ENCODE results near the gene WDR43. TPM values are rescaled to one million over a fixed set of nuclear protein-coding genes. Genes with fewer than 3 reads are reported as not detected.

WDR43 gene, protein sequence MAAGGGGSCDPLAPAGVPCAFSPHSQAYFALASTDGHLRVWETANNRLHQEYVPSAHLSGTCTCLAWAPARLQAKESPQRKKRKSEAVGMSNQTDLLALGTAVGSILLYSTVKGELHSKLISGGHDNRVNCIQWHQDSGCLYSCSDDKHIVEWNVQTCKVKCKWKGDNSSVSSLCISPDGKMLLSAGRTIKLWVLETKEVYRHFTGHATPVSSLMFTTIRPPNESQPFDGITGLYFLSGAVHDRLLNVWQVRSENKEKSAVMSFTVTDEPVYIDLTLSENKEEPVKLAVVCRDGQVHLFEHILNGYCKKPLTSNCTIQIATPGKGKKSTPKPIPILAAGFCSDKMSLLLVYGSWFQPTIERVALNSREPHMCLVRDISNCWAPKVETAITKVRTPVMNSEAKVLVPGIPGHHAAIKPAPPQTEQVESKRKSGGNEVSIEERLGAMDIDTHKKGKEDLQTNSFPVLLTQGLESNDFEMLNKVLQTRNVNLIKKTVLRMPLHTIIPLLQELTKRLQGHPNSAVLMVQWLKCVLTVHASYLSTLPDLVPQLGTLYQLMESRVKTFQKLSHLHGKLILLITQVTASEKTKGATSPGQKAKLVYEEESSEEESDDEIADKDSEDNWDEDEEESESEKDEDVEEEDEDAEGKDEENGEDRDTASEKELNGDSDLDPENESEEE
- total RNA-seq (49.0 TPM), polyA plus RNA-seq (15.6 TPM)
- long read RNA-seq, donor 1: 0 reads
- long read RNA-seq, donor 2, transcript WDR43-202 (18 exons, 3,533 nt): major isoform, 15 of 78 reads
- long read RNA-seq, donor 2, partial matches to known transcripts: 63 of 78 reads
- long read RNA-seq, donor 2, other reads (novel, unspliced or antisense): 0 of 78 reads
- long read RNA-seq, donor 3, transcript WDR43-202 (18 exons, 3,533 nt): major isoform, 11 of 11 reads
- long read RNA-seq, donor 3, partial matches to known transcripts: 0 of 11 reads
- long read RNA-seq, donor 3, other reads (novel, unspliced or antisense): 0 of 11 reads
- long read RNA-seq, donor 4, transcript WDR43-202 (18 exons, 3,533 nt): major isoform, 6 of 6 reads
- long read RNA-seq, donor 4, partial matches to known transcripts: 0 of 6 reads
- long read RNA-seq, donor 4, other reads (novel, unspliced or antisense): 0 of 6 reads
- long read RNA-seq, donor 5, transcript WDR43-202 (18 exons, 3,533 nt): major isoform, 14 of 41 reads
- long read RNA-seq, donor 5, partial matches to known transcripts: 27 of 41 reads
- long read RNA-seq, donor 5, other reads (novel, unspliced or antisense): 0 of 41 reads
- long read RNA-seq, donor 6, transcript WDR43-202 (18 exons, 3,533 nt): major isoform, 11 of 35 reads
- long read RNA-seq, donor 6, partial matches to known transcripts: 24 of 35 reads
- long read RNA-seq, donor 6, other reads (novel, unspliced or antisense): 0 of 35 reads
- long read RNA-seq, donor 7, transcript WDR43-202 (18 exons, 3,533 nt): major isoform, 7 of 8 reads
- long read RNA-seq, donor 7, partial matches to known transcripts: 0 of 8 reads
- long read RNA-seq, donor 7, other reads (novel, unspliced or antisense): 0 of 8 reads
- long read RNA-seq, donor 8, partial matches to known transcripts: 0 of 1 reads
- long read RNA-seq, donor 8, other reads (novel, unspliced or antisense): 0 of 1 reads
- long read RNA-seq, donor 9, partial matches to known transcripts: 0 of 2 reads
- long read RNA-seq, donor 9, other reads (novel, unspliced or antisense): 0 of 2 reads
- long read RNA-seq, donor 10, partial matches to known transcripts: 0 of 3 reads
- long read RNA-seq, donor 10, other reads (novel, unspliced or antisense): 0 of 3 reads

DNA sequence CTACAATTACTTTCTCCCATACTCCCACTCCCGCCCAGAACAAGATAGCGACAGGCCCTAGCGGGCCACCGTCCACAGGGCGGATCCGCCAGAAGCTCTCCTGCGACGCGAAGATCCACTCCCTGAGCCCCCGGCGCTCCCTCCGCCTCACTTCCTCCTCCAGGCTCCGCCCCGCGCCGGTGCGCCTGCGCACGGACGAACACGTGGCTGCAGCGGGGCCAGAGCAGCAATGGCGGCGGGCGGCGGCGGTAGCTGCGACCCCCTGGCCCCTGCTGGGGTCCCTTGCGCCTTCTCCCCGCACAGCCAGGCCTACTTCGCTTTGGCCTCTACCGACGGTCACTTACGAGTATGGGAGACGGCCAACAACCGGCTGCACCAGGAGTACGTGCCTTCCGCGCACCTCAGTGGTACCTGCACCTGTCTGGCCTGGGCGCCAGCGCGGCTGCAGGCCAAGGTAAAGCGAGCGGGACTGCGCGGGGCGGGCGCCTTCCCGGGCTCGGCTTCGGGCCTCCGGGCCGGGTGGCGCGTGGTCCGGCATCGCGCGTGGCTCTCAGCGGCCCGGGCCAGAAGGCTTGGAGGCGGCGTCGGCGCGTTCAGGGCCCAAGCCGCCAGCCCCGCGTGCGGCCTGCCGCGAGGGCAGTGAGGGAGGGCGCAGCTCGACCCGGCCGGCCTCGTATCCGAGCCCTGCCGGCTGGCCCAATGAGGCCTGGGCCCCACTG, at the start of gene WDR43:
Gene WDR43, plus strand, starts transcription at position 198 of the 719 bp plus-strand sequence. Its CDS starts 32 bp downstream, at position 230.
- WGBS: under 1% methylated on average over 79 of the region's 79 CpGs
- H3K4me1 ChIP-seq (ENCODE audit: control insufficient read depth in 2 of 2, insufficient read depth in 2 of 2, low read length in 2 of 2): peaks cover 7 to 10% of the 10 kb centered on the region in 2 donors
- H3K36me3 ChIP-seq (ENCODE audit: control insufficient read depth in 2 of 2, insufficient read depth in 2 of 2, low read length in 1 of 2): no peaks in the 10 kb centered on the region
- peaks cover 2 to 3% of the 10 kb centered on the region in 2 donors for H3K27me3 ChIP-seq (ENCODE audit: control insufficient read depth in 2 of 2, insufficient read depth in 1 of 2, low read length in 1 of 2)
- H3K27ac ChIP-seq (ENCODE audit: low read depth in 1 of 2, low read length in 1 of 2): peak within 1 kb of the TSS; percentile 52 to 84
- DNase-seq (ENCODE audit: low read depth in 6 of 9, low spot score in 9 of 9): peak; percentile 87 to 98 (median 95)
- H3K4me3 ChIP-seq (ENCODE audit: low read length in 2 of 2): peak within 1 kb of the TSS; percentile 78 to 83
- peaks cover 0 to 6% of the 10 kb centered on the region in 2 donors for H3K9me3 ChIP-seq (ENCODE audit: control insufficient read depth in 2 of 2, insufficient read depth in 1 of 2, low read length in 1 of 2)

DNA sequence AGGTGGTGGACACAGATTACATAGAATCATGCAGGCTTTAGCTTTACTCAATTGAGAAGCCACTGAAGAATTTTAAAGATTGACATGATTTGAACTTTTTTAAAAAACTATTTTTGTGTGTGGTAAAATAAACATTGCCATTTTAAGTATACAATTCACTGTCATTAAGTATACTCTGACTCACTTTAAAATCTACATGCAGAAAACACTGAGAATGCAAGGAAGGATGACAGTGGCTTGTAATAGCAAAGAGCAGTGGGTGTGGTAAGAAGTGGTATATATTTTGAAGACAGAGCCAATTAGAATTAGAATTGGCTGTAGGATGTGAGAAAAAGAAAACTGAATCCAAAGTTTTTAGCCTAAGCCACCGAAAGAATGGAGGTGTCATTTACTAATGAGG, 39.3 kb upstream of the WDR43 start:
- H3K27ac ChIP-seq (ENCODE audit: low read depth in 1 of 2, low read length in 1 of 2): no peak overlapping the region
- peaks cover 0 to 14% of the 10 kb centered on the region in 2 donors for H3K36me3 ChIP-seq (ENCODE audit: control insufficient read depth in 2 of 2, insufficient read depth in 2 of 2, low read length in 1 of 2)
- no peak overlapping the region for H3K4me3 ChIP-seq (ENCODE audit: low read length in 2 of 2)
- 95% methylated on average over 1 of the region's 1 CpG for WGBS
- no peaks in the 10 kb centered on the region for H3K9me3 ChIP-seq (ENCODE audit: control insufficient read depth in 2 of 2, insufficient read depth in 1 of 2, low read length in 1 of 2)
- H3K27me3 ChIP-seq (ENCODE audit: control insufficient read depth in 2 of 2, insufficient read depth in 1 of 2, low read length in 1 of 2): no peaks in the 10 kb centered on the region
- H3K4me1 ChIP-seq (ENCODE audit: control insufficient read depth in 2 of 2, insufficient read depth in 2 of 2, low read length in 2 of 2): no peaks in the 10 kb centered on the region
- no peak for DNase-seq (ENCODE audit: low read depth in 6 of 9, low spot score in 9 of 9)

DNA sequence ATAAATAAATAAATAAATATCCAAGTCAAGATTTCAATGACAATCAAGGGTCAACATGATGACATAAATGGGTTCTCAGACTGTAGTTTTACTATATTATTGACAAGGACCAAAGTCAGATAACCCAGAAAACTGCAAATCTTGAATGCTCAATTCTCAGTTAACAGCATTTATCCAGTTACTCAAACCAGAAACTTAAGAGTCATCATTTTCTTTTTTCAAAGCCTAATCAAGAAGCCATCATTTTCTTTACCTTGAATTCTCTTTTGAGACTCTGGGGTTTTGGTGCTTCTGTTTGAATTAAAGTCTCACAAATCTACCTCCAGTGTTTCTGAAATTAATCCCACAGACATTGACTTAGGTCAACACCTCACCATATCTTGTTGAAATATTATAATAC, 38.5 kb upstream of the WDR43 start:
- Histone ChIP-seq H3K36me3 (ENCODE audit: control insufficient read depth in 2 of 2, insufficient read depth in 2 of 2, low read length in 1 of 2) (peaks cover 4 to 20% of the 10 kb centered on the region in 2 donors), H3K27ac (ENCODE audit: low read depth in 1 of 2, low read length in 1 of 2) (no peak overlapping the region), H3K4me3 (ENCODE audit: low read length in 2 of 2) (no peak overlapping the region), H3K9me3 (ENCODE audit: control insufficient read depth in 2 of 2, insufficient read depth in 1 of 2, low read length in 1 of 2) (no peaks in the 10 kb centered on the region), H3K4me1 (ENCODE audit: control insufficient read depth in 2 of 2, insufficient read depth in 2 of 2, low read length in 2 of 2) (no peaks in the 10 kb centered on the region), H3K27me3 (ENCODE audit: control insufficient read depth in 2 of 2, insufficient read depth in 1 of 2, low read length in 1 of 2) (no peaks in the 10 kb centered on the region)
- no peak for DNase-seq (ENCODE audit: low read depth in 6 of 9, low spot score in 9 of 9)

DNA sequence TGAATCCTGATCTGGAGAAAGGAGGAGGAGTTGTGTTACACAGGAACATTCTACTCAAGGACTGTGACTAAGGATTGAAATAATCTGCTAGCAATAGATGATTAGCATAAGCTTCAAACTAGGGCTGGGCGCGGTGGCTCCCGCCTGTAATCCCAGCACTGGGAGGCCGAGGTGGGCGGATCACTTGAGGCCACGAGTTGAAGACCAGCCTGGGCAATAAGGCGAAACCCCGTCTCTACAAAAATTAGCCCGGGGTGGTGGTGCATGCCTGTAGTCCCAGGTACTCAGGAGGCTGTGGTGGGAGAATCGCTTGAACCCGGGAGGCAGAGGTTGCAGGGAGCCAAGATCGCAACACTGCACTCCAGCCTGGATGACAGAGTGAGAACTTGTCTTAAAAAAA, 25.9 kb upstream of the WDR43 start:
- 92% methylated on average over 12 of the region's 12 CpGs for WGBS
- H3K4me3 ChIP-seq (ENCODE audit: low read length in 2 of 2): no peak overlapping the region

DNA sequence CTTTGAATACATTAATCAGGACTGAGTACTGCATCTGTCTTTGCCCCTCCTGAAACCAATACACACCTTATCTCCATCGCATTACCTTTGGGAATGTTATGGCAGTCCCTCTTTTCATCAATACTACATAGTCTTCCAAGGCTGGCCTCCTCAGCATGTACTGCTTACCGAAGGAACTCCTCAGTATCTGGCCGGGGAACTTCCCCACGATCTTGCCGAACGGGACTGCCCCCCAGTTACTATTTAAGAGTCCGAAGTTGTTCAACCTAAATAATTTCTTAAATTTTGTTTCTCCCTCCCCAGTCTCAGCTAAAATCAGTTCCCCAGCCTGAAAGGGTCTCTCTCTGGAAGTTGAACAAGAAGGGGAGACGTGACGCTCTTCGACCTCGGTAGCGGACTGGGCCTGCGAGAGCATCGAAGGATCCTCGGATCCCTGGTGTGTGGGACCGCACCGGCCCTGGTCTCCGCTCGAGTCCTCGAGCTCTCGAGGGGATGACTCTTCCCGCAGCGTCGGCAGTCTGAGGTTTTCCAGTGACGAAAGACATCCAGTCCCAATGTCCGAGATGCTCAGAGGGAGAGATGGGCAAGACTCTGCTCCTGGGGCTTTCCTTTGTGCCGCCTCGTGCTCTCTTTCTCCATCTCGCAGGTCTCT, 24.8 kb upstream of the WDR43 start:
- Histone ChIP-seq H3K4me1 (ENCODE audit: control insufficient read depth in 2 of 2, insufficient read depth in 2 of 2, low read length in 2 of 2) (peaks cover 11 to 15% of the 10 kb centered on the region in 2 donors), H3K27ac (ENCODE audit: low read depth in 1 of 2, low read length in 1 of 2) (peak overlapping the region; percentile 67 to 87)
- under 1% methylated on average over 29 of the region's 29 CpGs for WGBS

More for the DNA sequence above, 25.9 kb upstream of the WDR43 start:
- Histone ChIP-seq H3K9me3 (ENCODE audit: control insufficient read depth in 2 of 2, insufficient read depth in 1 of 2, low read length in 1 of 2) (no peaks in the 10 kb centered on the region), H3K27ac (ENCODE audit: low read depth in 1 of 2, low read length in 1 of 2) (no peak overlapping the region), H3K36me3 (ENCODE audit: control insufficient read depth in 2 of 2, insufficient read depth in 2 of 2, low read length in 1 of 2) (peaks cover 0 to 6% of the 10 kb centered on the region in 2 donors), H3K27me3 (ENCODE audit: control insufficient read depth in 2 of 2, insufficient read depth in 1 of 2, low read length in 1 of 2) (no peaks in the 10 kb centered on the region), H3K4me1 (ENCODE audit: control insufficient read depth in 2 of 2, insufficient read depth in 2 of 2, low read length in 2 of 2) (peaks cover 11 to 15% of the 10 kb centered on the region in 2 donors)
- DNase-seq (ENCODE audit: low read depth in 6 of 9, low spot score in 9 of 9): no peak

DNA sequence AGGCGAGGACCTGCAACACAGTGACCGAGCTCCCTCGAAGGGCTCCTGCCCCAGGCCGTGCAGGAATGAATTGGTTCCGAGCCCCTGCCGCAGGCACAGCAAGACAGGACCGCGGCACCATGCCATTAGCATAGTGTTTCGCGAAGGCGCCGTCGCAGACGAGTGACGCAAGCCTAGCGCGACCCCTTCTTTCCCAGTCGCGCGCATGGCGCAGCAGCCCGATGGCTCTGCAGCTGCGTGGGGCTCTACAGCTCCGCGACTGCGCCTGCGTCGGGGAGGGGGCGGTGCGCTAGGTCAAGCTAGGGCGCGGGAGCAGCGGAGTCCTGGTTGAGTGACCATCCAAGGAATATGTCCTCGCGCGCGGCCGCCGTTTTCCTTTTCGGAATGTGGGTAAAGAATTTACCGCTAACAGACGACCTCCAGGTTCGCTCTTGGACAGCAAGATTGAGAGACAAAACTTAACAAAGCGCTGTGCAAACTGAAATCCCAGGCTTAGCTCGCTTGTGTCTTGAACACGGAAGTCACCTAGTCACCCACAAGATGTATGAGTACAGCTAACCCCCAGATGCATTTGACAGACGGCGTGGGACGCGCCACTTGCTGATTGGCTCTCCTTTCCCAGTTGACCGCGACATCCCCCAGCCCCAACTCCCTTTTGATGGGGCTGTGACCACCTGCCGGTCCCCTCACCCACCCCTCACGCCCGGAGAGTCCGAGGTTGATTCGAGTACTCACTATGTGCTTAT, 24.1 kb upstream of the WDR43 start, which contains the start of gene TRMT61B:
Gene TRMT61B, minus strand, starts transcription at position 164 of the 746 bp plus-strand sequence. Its CDS starts 32 bp downstream, at position 132.
- peak; percentile 91 to 98 (median 94) for DNase-seq (ENCODE audit: low read depth in 6 of 9, low spot score in 9 of 9)
- peaks cover 11 to 15% of the 10 kb centered on the region in 2 donors for H3K4me1 ChIP-seq (ENCODE audit: control insufficient read depth in 2 of 2, insufficient read depth in 2 of 2, low read length in 2 of 2)
- H3K9me3 ChIP-seq (ENCODE audit: control insufficient read depth in 2 of 2, insufficient read depth in 1 of 2, low read length in 1 of 2): no peaks in the 10 kb centered on the region
- H3K27ac ChIP-seq (ENCODE audit: low read depth in 1 of 2, low read length in 1 of 2): peak within 1 kb of the TSS; percentile 87 to 94
- WGBS: under 1% methylated on average over 57 of the region's 57 CpGs
- peaks cover 0 to 4% of the 10 kb centered on the region in 2 donors for H3K27me3 ChIP-seq (ENCODE audit: control insufficient read depth in 2 of 2, insufficient read depth in 1 of 2, low read length in 1 of 2)
- no peaks in the 10 kb centered on the region for H3K36me3 ChIP-seq (ENCODE audit: control insufficient read depth in 2 of 2, insufficient read depth in 2 of 2, low read length in 1 of 2)
- H3K4me3 ChIP-seq (ENCODE audit: low read length in 2 of 2): peak within 1 kb of the TSS; percentile 72 to 95

More for the DNA sequence above, 24.8 kb upstream of the WDR43 start:
- Histone ChIP-seq H3K4me3 (ENCODE audit: low read length in 2 of 2) (peak overlapping the region; percentile 72 to 95), H3K27me3 (ENCODE audit: control insufficient read depth in 2 of 2, insufficient read depth in 1 of 2, low read length in 1 of 2) (peaks cover 0 to 2% of the 10 kb centered on the region in 2 donors), H3K9me3 (ENCODE audit: control insufficient read depth in 2 of 2, insufficient read depth in 1 of 2, low read length in 1 of 2) (no peaks in the 10 kb centered on the region), H3K36me3 (ENCODE audit: control insufficient read depth in 2 of 2, insufficient read depth in 2 of 2, low read length in 1 of 2) (no peaks in the 10 kb centered on the region)
- DNase-seq (ENCODE audit: low read depth in 6 of 9, low spot score in 9 of 9): peak in 3 of 9 donors; percentile 4 to 23 (median 6)

DNA sequence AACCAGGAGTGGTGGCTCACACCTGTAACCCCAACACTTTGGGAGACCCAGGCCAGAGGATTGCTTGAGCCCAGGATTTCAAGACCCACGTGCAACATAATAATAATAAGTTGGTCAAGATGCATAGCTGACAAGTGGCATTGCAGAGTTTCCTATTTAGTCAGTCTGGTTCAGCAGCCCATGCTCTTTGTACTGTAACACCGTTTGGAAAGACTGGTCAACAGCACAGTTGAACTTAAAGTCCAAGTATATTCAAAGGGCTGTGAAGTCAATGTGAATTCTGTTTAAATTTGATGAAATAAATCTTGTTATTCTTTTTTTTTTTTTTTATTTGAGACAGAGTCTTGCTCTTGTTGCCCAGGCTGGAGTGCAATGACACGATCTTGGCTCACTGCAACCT, 22.8 kb upstream of the WDR43 start:
- H3K27ac ChIP-seq (ENCODE audit: low read depth in 1 of 2, low read length in 1 of 2): no peak overlapping the region
- WGBS: 93% methylated on average over 3 of the region's 3 CpGs
- DNase-seq (ENCODE audit: low read depth in 6 of 9, low spot score in 9 of 9): no peak

More for the DNA sequence above, 22.8 kb upstream of the WDR43 start:
- H3K4me3 ChIP-seq (ENCODE audit: low read length in 2 of 2): no peak overlapping the region
- no peaks in the 10 kb centered on the region for H3K36me3 ChIP-seq (ENCODE audit: control insufficient read depth in 2 of 2, insufficient read depth in 2 of 2, low read length in 1 of 2)
- peaks cover 11 to 15% of the 10 kb centered on the region in 2 donors for H3K4me1 ChIP-seq (ENCODE audit: control insufficient read depth in 2 of 2, insufficient read depth in 2 of 2, low read length in 2 of 2)
- H3K9me3 ChIP-seq (ENCODE audit: control insufficient read depth in 2 of 2, insufficient read depth in 1 of 2, low read length in 1 of 2): no peaks in the 10 kb centered on the region
- H3K27me3 ChIP-seq (ENCODE audit: control insufficient read depth in 2 of 2, insufficient read depth in 1 of 2, low read length in 1 of 2): peaks cover 0 to 9% of the 10 kb centered on the region in 2 donors

Data from thymus (tissue), 14 donors.